Measurements from ENCODE around the gene CNOT10.

The CNOT10 gene

DNA sequence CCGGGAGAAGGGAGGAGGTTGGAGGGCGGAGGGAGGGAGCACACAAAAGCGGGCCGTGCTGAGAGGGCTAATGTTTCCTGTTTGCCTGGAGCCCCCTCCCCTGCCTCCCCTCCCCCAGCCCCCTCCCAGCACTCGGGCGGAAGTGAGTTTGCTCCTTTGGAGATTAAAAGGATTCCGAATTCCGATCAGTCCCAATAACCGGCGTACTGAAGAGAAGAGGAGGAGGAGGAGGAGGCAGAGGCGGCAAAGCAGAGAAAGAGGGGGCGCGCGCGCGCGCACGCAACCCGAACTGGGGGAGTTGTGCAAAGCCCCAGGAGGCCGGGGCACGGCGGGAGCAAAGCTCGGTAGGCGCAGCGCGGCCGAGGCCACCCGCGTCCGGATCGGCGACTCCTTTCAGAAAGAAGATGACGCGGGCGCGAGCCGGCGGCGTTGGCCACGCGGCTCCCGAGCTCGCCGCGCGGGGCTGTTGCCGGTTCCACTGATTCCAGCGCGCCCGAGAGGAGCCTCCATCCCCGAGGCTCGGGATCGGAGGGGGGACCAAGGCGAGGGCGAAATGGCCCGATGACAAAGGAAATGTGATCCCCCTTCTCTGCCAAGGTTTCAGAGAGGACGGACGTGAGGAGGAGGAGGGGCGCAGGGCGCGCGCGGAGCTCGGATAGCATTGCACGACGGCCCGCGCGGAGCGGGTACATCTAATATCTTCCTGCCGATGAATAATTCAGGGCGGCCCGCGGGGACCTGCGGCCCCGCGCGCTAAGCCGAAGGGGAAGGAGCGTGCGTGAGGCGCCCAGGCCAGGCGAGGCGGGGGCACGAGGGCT lies 131.7 kb downstream of the CNOT10 start:
- Mint-ChIP-seq H3K4me3 (peak overlapping the region; percentile 76), H3K27me3 (peaks cover 70% of the 10 kb centered on the region), H3K36me3 (no peaks in the 10 kb centered on the region), H3K27ac (no peak overlapping the region), H3K4me1 (peaks cover 37% of the 10 kb centered on the region), H3K9me3 (no peaks in the 10 kb centered on the region)
- ATAC-seq: no peak

DNA sequence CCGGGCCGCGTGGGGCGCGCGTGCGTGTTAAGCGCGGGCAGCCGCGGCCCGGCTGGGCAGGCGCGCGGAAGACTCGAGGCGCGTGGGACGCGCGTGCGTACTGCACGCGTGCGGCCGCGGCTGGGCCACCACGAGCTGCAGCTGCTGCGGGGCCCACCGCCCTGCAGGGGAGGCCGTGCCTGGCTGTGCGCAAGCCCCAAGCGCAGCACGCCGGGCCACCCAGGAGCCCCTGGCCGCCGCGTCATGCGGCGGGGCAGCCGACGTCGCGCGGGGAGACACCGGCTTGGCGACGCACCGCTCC lies 132.2 kb downstream of the CNOT10 start:
- H3K4me3 Mint-ChIP-seq: no peak overlapping the region
- peaks cover 74% of the 10 kb centered on the region for H3K27me3 Mint-ChIP-seq

DNA sequence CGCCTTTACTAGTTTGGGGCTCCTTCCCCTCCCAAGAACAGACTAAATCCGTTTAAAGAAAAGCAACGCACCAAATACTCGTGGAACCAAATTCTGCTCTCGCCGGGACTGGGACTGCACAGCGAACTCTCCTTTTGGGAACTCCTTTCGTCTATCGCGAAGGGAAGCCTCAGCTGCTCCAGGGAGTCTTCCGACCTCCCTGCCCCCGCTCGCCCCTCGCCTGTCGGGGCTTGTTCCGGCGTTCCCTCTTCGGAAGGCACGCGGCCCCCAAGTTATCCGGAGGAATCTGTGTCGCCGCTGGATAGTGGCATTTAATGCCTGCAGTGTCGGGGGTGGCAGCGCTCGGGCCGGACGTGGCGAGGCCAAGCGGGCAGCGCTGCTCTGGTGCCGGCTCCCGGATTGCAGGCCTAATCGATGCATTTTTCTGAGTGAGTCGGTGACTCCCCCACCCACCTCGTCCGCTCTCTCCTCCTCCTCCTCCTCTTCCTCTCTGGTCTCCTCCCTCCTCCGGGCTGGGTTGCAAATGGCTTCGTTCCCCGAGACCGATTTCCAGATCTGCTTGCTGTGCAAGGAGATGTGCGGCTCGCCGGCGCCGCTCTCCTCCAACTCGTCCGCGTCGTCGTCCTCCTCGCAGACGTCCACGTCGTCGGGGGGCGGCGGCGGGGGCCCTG lies 132.7 kb downstream of the CNOT10 start, which contains the start of gene TRIM71:
TSS of gene TRIM71 (plus strand) at position 440 of the 671 bp plus-strand sequence. CDS start at position 524, 84 bp downstream.
- H3K4me3 Mint-ChIP-seq: peak within 1 kb of the TSS; percentile 76
- peaks cover 37% of the 10 kb centered on the region for H3K4me1 Mint-ChIP-seq
- H3K9me3 Mint-ChIP-seq: no peaks in the 10 kb centered on the region
- H3K27ac Mint-ChIP-seq: no peak within 1 kb of the TSS
- ATAC-seq: no peak
- peaks cover 74% of the 10 kb centered on the region for H3K27me3 Mint-ChIP-seq
- H3K36me3 Mint-ChIP-seq: no peaks in the 10 kb centered on the region

More for the DNA sequence above, 132.2 kb downstream of the CNOT10 start:
- Mint-ChIP-seq H3K9me3 (no peaks in the 10 kb centered on the region), H3K4me1 (peaks cover 37% of the 10 kb centered on the region), H3K36me3 (no peaks in the 10 kb centered on the region), H3K27ac (no peak overlapping the region)
- no peak for ATAC-seq

- Mint-ChIP-seq H3K4me3 (peak overlapping the region; percentile 34), H3K36me3 (no peaks in the 10 kb centered on the region), H3K4me1 (peaks cover 37% of the 10 kb centered on the region), H3K27me3 (peaks cover 79% of the 10 kb centered on the region), H3K27ac (no peak overlapping the region), H3K9me3 (no peaks in the 10 kb centered on the region)
- ATAC-seq: no peak
Observed at GRCh38 chr3:32818229-32818969, 133.4 kb downstream of the CNOT10 start.

DNA sequence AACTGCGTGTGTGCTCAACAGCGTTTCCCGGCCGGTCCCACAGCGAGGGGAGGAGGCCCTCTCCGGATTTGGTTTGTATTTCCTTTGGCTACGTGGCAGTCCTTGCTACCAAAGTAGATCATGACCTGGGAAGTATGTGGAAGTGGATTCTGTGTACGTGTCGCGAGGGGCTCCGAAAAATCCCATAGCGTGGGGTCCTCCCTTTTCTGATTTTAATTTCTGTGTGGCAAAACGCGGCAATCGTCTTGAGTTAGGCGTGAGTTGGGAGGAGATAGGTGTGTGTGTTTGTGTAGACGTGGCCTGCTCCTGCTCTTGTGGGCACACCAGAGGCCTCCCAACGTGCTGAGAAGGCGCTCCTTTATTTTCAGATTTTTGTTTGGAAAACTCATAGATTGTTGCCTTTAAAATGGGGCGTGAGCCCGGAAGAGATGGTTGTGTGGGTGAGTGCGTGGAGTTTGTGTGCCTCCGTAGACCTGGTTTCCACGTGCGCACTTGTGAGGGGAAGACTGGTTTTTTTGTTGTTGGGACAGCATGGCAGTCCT lies 134.1 kb downstream of the CNOT10 start:
- H3K36me3 Mint-ChIP-seq: no peaks in the 10 kb centered on the region
- H3K4me1 Mint-ChIP-seq: peaks cover 37% of the 10 kb centered on the region
- no peak overlapping the region for H3K27ac Mint-ChIP-seq
- peaks cover 83% of the 10 kb centered on the region for H3K27me3 Mint-ChIP-seq
- peak overlapping the region; percentile 34 for H3K4me3 Mint-ChIP-seq
- ATAC-seq: no peak
- H3K9me3 Mint-ChIP-seq: no peaks in the 10 kb centered on the region

GRCh38 chr3:32819551-32820348 lies 134.8 kb downstream of the CNOT10 start:
- H3K4me3 Mint-ChIP-seq: no peak overlapping the region
- H3K9me3 Mint-ChIP-seq: no peaks in the 10 kb centered on the region
- H3K27me3 Mint-ChIP-seq: peaks cover 77% of the 10 kb centered on the region
- H3K4me1 Mint-ChIP-seq: peaks cover 31% of the 10 kb centered on the region
- ATAC-seq: no peak
- H3K36me3 Mint-ChIP-seq: no peaks in the 10 kb centered on the region
- H3K27ac Mint-ChIP-seq: no peak overlapping the region

DNA sequence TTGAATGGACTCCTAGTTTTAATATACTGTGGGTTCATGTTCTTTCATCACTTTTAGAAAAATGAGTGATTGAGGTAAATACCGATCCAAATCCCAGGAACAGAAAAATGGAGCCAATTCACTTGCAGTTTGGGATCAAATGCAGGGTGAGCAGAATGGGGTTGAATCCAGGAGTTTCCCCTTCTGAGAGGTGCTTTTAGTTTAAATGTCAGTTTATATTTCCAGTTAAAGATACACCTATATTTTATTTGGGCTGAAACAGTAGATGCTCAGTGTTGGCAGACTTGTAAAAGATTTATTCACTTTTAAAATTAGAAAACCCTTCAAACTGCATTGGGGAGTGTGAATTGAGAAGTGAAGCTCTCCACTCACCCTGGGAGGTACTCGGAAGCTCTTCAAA lies 135.4 kb downstream of the CNOT10 start:
- no peak overlapping the region for H3K27ac Mint-ChIP-seq
- no peaks in the 10 kb centered on the region for H3K9me3 Mint-ChIP-seq
- ATAC-seq: no peak
- H3K4me3 Mint-ChIP-seq: no peak overlapping the region
- H3K4me1 Mint-ChIP-seq: peaks cover 29% of the 10 kb centered on the region
- H3K36me3 Mint-ChIP-seq: no peaks in the 10 kb centered on the region
- H3K27me3 Mint-ChIP-seq: peaks cover 70% of the 10 kb centered on the region

DNA sequence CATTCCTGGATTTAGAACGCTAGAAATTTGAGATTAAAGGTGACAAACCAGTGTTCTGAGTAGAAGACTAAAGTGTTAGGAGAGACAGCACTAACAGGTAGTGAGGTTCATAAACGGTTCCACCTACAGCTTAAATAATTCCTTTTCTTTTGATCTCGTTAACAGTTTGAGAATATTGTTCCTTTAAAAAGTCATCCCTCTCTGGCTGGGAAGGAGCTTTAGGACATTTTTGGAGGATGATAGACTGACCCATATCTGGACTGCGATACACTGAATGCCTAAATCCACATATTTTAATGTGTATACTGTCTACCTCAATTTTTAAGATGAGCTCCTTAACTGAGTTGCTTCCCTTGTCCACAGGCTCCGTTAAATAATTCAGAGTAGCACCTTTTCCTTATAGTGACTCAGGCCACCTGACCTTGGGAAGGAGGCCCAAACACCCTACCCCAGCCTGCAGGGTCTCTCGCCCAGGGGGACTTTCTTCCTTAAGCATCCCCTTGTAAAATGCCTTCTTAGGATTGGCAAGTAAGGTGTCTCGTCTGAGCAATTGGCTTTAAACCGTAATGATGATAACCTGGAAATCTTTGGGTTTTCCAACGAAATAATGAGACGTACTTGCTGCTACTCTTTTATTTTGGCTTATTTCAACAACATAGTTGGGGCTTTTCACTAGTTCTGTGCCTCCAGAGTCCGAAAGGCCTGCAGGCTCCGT lies 136.1 kb downstream of the CNOT10 start:
- Mint-ChIP-seq H3K36me3 (no peaks in the 10 kb centered on the region), H3K27ac (no peak overlapping the region), H3K4me1 (peaks cover 23% of the 10 kb centered on the region), H3K27me3 (peaks cover 63% of the 10 kb centered on the region), H3K9me3 (no peaks in the 10 kb centered on the region), H3K4me3 (no peak overlapping the region)
- ATAC-seq: no peak

DNA sequence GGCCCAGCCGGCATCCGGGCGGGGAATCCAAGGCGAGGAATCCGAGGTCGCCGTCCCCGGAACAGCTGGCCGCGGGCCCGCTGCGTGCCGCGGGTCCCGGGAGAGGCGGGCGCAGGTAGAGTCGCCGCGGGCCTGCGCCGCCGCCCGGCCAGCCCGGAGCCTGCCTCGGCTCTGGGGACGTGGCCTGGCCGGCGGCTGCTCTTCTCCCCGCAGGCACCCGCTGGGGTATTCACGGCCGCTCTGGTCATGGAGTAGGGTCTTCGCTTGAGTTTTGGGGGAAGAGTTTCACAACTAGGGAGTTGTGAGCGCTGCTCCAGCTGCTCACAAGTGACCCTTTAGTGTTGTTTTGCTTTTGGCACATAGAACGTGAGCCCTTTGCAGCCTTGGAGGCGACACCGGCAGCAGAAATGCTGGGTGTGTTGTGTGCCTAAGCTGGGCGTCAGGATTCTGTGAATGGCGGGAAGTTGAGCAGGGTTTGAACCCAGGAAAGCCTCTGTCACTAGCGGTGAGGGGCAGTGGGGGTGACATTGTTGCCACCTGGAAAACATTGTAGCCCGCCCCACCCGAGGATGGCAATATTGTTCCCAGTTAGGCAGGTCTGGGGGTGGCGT lies 136.8 kb downstream of the CNOT10 start:
- Mint-ChIP-seq H3K9me3 (no peaks in the 10 kb centered on the region), H3K4me1 (peaks cover 17% of the 10 kb centered on the region), H3K36me3 (no peaks in the 10 kb centered on the region), H3K4me3 (no peak overlapping the region), H3K27me3 (peaks cover 57% of the 10 kb centered on the region), H3K27ac (no peak overlapping the region)
- peak; percentile 6 for ATAC-seq

GRCh38 chr3:32822609-32823498 lies 137.9 kb downstream of the CNOT10 start:
- no peak for ATAC-seq
- no peak overlapping the region for H3K4me3 Mint-ChIP-seq
- no peaks in the 10 kb centered on the region for H3K9me3 Mint-ChIP-seq
- peaks cover 56% of the 10 kb centered on the region for H3K27me3 Mint-ChIP-seq
- peaks cover 9% of the 10 kb centered on the region for H3K4me1 Mint-ChIP-seq
- H3K36me3 Mint-ChIP-seq: no peaks in the 10 kb centered on the region
- H3K27ac Mint-ChIP-seq: no peak overlapping the region
